ENCODE results near the gene TMEM143.

DNA sequence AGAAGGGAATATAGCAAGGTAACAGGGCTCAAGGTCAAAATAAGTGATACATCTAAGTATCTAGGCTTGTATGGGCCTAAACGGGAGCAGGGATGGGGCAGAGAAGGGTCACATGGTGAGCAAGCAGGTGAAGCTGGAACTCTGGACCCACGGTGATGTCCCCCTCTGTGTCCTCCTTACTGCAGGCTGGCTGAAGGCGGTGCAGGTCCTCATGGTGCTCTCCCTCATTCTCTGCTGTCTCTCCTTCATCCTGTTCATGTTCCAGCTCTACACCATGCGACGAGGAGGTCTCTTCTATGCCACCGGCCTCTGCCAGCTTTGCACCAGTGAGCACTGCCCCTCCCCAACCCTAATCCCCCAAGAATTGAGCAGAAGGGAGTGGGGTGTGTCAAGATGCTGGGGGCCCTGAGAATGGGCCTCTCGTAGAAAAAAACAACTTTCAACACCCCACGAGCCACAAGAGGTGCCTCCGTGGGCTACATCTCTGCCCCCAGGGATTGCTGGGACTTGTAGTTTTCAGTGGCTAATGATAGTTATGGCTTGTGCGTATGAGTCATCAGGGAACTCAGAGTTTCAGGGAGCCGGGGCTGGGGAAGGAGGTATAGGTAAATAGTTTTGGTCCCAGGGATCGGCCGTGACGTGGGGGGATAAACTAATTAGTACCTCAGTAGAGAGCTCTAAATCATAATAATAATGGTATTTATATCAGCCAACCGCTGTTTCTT, 34.4 kb downstream of the TMEM143 start:
- TF ChIP-seq, protein P1, sequence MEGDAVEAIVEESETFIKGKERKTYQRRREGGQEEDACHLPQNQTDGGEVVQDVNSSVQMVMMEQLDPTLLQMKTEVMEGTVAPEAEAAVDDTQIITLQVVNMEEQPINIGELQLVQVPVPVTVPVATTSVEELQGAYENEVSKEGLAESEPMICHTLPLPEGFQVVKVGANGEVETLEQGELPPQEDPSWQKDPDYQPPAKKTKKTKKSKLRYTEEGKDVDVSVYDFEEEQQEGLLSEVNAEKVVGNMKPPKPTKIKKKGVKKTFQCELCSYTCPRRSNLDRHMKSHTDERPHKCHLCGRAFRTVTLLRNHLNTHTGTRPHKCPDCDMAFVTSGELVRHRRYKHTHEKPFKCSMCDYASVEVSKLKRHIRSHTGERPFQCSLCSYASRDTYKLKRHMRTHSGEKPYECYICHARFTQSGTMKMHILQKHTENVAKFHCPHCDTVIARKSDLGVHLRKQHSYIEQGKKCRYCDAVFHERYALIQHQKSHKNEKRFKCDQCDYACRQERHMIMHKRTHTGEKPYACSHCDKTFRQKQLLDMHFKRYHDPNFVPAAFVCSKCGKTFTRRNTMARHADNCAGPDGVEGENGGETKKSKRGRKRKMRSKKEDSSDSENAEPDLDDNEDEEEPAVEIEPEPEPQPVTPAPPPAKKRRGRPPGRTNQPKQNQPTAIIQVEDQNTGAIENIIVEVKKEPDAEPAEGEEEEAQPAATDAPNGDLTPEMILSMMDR (IDR thresholded peaks at IDR 0.05) = no peak
- TF ChIP-seq POLR2A (IDR thresholded peaks at IDR 0.05) = no peak
- no peak for TF ChIP-seq EP300 (IDR thresholded peaks at IDR 0.05)
